Keratinocyte (primary cell): ENCODE results near the gene OR6C70. TPM values are rescaled to one million over a fixed set of nuclear protein-coding genes. Genes with fewer than 3 reads are reported as not detected.
"Not testable (repeated sequence)": the region's sequence is repeated elsewhere in the genome, so short reads cannot be mapped to it uniquely, and the experiment has no call there.

Experiments
- DNase-seq: peaks from one replicate; pipeline ENCODE4 v3.0.0-alpha.2; 2011; ENCODE audit warnings: low read depth, missing footprints, low spot score
- FAIRE-seq: peaks from 2 replicates; lab custom pipeline; 2011; peaks lifted over from hg19 to GRCh38; lab: Jason Lieb, UNC
- H2AFZ ChIP-seq: 2 replicates; pipeline ENCODE4 v1.6.0; 2012; ENCODE audit warnings: low read length, control low read depth, inconsistent platforms; ENCODE audit not compliant: control insufficient read depth
- H3K27ac ChIP-seq: 2 replicates; pipeline ENCODE4 v1.5.1; 2011; ENCODE audit warnings: low read length; ENCODE audit not compliant: control insufficient read depth, insufficient read depth
- H3K27me3 ChIP-seq: 3 replicates; pipeline ENCODE4 v1.6.0; 2011; ENCODE audit warnings: low read length; ENCODE audit not compliant: control insufficient read depth, insufficient read depth; ENCODE audit errors: extremely low read depth
- H3K36me3 ChIP-seq, 2 experiments: 2 replicates in 1 of 2; 3 replicates in 1 of 2; pipeline ENCODE4 v1.5.1; 2011; ENCODE audit warnings: low read length in 2 of 2, mild to moderate bottlenecking in 1 of 2; ENCODE audit not compliant: control insufficient read depth in 2 of 2, insufficient read depth in 2 of 2; ENCODE audit errors: extremely low read depth in 1 of 2
- H3K4me1 ChIP-seq: 3 replicates; pipeline ENCODE4 v1.5.1; 2011; ENCODE audit warnings: low read length; ENCODE audit not compliant: control insufficient read depth, insufficient read depth; ENCODE audit errors: extremely low read depth
- H3K4me2 ChIP-seq: 3 replicates; pipeline ENCODE4 v1.6.0; 2011; ENCODE audit warnings: low read depth, low read length; ENCODE audit not compliant: control insufficient read depth, insufficient read depth; ENCODE audit errors: extremely low read depth
- H3K4me3 ChIP-seq, 3 experiments: fragments of 200-600 bp in 1 of 3; sonication (generic) in 1 of 3; 2 replicates in 2 of 3; 3 replicates in 1 of 3; pipeline ENCODE4 v1.5.1; 2011 to 2016; ENCODE audit warnings: low read length in 3 of 3, mild to moderate bottlenecking in 3 of 3, control low read depth in 2 of 3, inconsistent platforms in 1 of 3, low read depth in 1 of 3, mixed read lengths in 1 of 3, mixed run types in 1 of 3, moderate library complexity in 1 of 3; ENCODE audit not compliant: control insufficient read depth in 2 of 3, insufficient read depth in 2 of 3; ENCODE audit errors: extremely low read depth in 1 of 3
- H3K79me2 ChIP-seq: 2 replicates; pipeline ENCODE4 v1.6.0; 2012; ENCODE audit warnings: low read length; ENCODE audit not compliant: control insufficient read depth, insufficient read depth
- H3K9ac ChIP-seq: 3 replicates; pipeline ENCODE4 v1.6.0; 2011; ENCODE audit warnings: low read length; ENCODE audit not compliant: control insufficient read depth, insufficient read depth; ENCODE audit errors: extremely low read depth
- H3K9me1 ChIP-seq: 3 replicates; pipeline ENCODE4 v1.6.0; 2011; ENCODE audit warnings: low read length; ENCODE audit not compliant: control insufficient read depth, insufficient read depth; ENCODE audit errors: extremely low read depth
- H3K9me3 ChIP-seq: 2 replicates; pipeline ENCODE4 v1.5.1; 2012; ENCODE audit warnings: low read depth, low read length; ENCODE audit not compliant: control insufficient read depth
- H4K20me1 ChIP-seq: 3 replicates; pipeline ENCODE4 v1.6.0; 2011; ENCODE audit warnings: low read length; ENCODE audit not compliant: control insufficient read depth, insufficient read depth; ENCODE audit errors: extremely low read depth
- CTCF ChIP-seq, 3 experiments: IDR thresholded peaks in 1 of 3; conservative IDR thresholded peaks in 1 of 3; optimal IDR thresholded peaks in 1 of 3; 2 replicates in 2 of 3; 3 replicates in 1 of 3; pipeline versions ENCODE3 to v1.5.1; 2011; ENCODE audit warnings: low read length in 3 of 3, mild to moderate bottlenecking in 3 of 3, moderate library complexity in 2 of 3, control low read depth in 1 of 3, inconsistent platforms in 1 of 3; ENCODE audit not compliant: insufficient read depth in 2 of 3; ENCODE audit errors: extremely low read depth in 1 of 3
- EZH2 ChIP-seq: IDR thresholded peaks from one replicate; pipeline ENCODE4 v1.6.1; 2012; ENCODE audit warnings: inconsistent platforms, mild to moderate bottlenecking, low read length, moderate library complexity
- dilution Hi-C: fragments of 300-500 bp; cut with MboI; formaldehyde crosslinking; loops from one replicate; pipeline ENCODE4 v1.7.0; 2020; ENCODE audit warnings: low sequenced_read_pairs; ENCODE audit not compliant: extremely low pct_ligation_motif_present
- polyA plus RNA-seq, 5 experiments: library from polyadenylated mRNA; depleted of rRNA in 3 of 5; stranded (reverse) in 3 of 5; stranded (forward) in 1 of 5; unstranded in 1 of 5; fragments of >200 nt; gene quantifications; 1 replicate in 1 of 5; 2 replicates in 3 of 5; 3 replicates in 1 of 5; pipeline versions ENCODE4 v1.2.1 to v1.2.3, GENCODE V29; 2011 to 2012; ENCODE audit warnings: missing spikeins in 2 of 5, low read depth in 1 of 5, low replicate concordance in 1 of 5

OR6C70 gene
- polyA plus RNA-seq, 1 donor (not counting 4 experiments of a cell fraction or from before 2014, with no cell fraction given): not detected

DNA sequence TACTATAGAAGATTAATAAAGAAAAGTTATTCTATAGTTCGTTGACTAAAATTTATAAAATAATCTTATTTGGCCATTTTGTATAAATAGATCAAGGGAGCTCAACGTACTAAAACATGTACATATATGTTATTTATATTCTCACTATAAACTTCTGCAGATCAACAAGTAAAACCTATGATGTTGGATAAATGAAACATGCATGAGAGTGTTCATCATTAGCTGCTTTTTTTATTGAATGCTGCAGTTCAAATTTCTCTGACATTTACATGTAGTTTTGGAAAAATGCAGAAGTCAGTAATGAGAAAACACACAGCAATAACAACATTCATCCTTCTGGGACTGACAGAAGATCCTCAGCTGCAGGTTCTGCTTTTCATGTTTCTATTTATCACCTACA lies 22.1 kb upstream of the OR6C70 start, which contains the start of gene OR6C68:
TSS of gene OR6C68 (plus strand) at position 301 of the 400 bp plus-strand sequence. CDS start at position 301, 0 bp downstream.
- no peak within 1 kb of the TSS for H3K4me2 ChIP-seq
- TF ChIP-seq CTCF (optimal IDR thresholded peaks at IDR 0.05 in 1 of 3, IDR thresholded peaks at IDR 0.05 in 1 of 3, conservative IDR thresholded peaks at IDR 0.05 in 1 of 3; ENCODE audit: extremely low read depth in 1 of 3, insufficient read depth in 2 of 3, low read length in 3 of 3) (no peak), EZH2 (no peak)
- no peak for FAIRE-seq
- no peaks in the 10 kb centered on the region for H3K79me2 ChIP-seq
- no peaks in the 10 kb centered on the region for H3K9me1 ChIP-seq
- H3K27me3 ChIP-seq: no peaks in the 10 kb centered on the region
- no peaks in the 10 kb centered on the region for H4K20me1 ChIP-seq
- H3K27ac ChIP-seq: no peak within 1 kb of the TSS
- H3K4me1 ChIP-seq: no peaks in the 10 kb centered on the region
- H3K9ac ChIP-seq: no peak within 1 kb of the TSS
- H3K4me3 ChIP-seq: no peak within 1 kb of the TSS
- dilution Hi-C loops: no loop called here
- no peaks in the 10 kb centered on the region for H3K9me3 ChIP-seq
- DNase-seq: no peak
- no peak within 1 kb of the TSS for H2AFZ ChIP-seq
- no peaks in the 10 kb centered on the region for H3K36me3 ChIP-seq

- FAIRE-seq, H2AFZ ChIP-seq, H3K27ac ChIP-seq, H3K9me1 ChIP-seq, H3K36me3 ChIP-seq, H3K4me1 ChIP-seq, H3K4me2 ChIP-seq, DNase-seq, H4K20me1 ChIP-seq, dilution Hi-C loops, H3K27me3 ChIP-seq, H3K9me3 ChIP-seq, H3K79me2 ChIP-seq, H3K9ac ChIP-seq, H3K4me3 ChIP-seq: not testable (repeated sequence)
Observed at GRCh38 chr12:55484284-55484683, 14.3 kb upstream of the OR6C70 start.

DNA sequence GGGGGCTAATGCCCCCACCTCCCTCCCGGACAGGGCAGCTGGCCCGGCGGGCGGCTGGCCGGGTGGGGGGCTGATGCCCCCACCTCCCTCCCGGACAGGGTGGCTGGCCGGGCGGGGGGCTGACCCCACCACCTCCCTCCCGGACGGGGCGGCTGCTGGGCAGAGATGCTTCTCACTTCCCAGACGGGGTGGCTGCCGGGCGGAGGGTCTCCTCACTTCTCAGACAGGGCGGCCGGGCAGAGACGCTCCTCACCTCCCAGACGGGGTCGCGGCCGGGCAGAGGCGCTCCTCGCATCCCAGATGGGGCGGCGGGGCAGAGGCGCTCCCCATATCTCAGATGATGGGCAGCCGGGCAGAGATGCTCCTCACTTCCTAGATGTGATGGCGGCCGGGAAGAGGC lies 9.2 kb upstream of the OR6C70 start:
- H3K79me2 ChIP-seq, H3K4me3 ChIP-seq, H3K9ac ChIP-seq, FAIRE-seq, H3K27ac ChIP-seq, H3K9me1 ChIP-seq, dilution Hi-C loops, H3K9me3 ChIP-seq, DNase-seq, H3K27me3 ChIP-seq, H4K20me1 ChIP-seq, H2AFZ ChIP-seq, H3K4me1 ChIP-seq, H3K36me3 ChIP-seq, H3K4me2 ChIP-seq: not testable (repeated sequence)
